B cell (primary cell): ENCODE results near the gene ASB18. TPM values are rescaled to one million over a fixed set of nuclear protein-coding genes. Genes with fewer than 3 reads are reported as not detected.
A peak's percentile ranks its signal among the peaks of the same experiment; 100 is the strongest.

Experiments
- ATAC-seq: fragments of 200-7000 bp; cut with Tn5 transposase; one replicate; pipeline ENCODE4 v1.10.0; 2021; ENCODE audit warnings: low read depth, mild to moderate bottlenecking, moderate number of reproducible peaks, moderate library complexity
- CTCF ChIA-PET: fragments of 350-600 bp; sonication (Branson Sonifier 250); formaldehyde crosslinking; loops from one replicate; lab custom pipeline; 2021; ENCODE audit warnings: antibody characterized with exemption, inconsistent platforms; lab: Charles Lee
- POLR2A ChIA-PET: fragments of 350-600 bp; sonication (Branson Sonifier 250); formaldehyde crosslinking; loops from one replicate; lab custom pipeline; 2021; ENCODE audit warnings: antibody characterized with exemption; lab: Charles Lee
- DNase-seq: peaks from one replicate; pipeline ENCODE4 v3.0.0; 2013
- H2AFZ ChIP-seq: 2 replicates; pipeline ENCODE4 v1.6.1; 2012; ENCODE audit warnings: mild to moderate bottlenecking, low read depth, low read length; ENCODE audit not compliant: insufficient read depth, poor library complexity, severe bottlenecking
- H3K27ac ChIP-seq, 2 donors: 1 replicate in 1 of 2; 2 replicates in 1 of 2; pipeline ENCODE4 v1.5.1; 2012 to 2013; ENCODE audit warnings: low read length in 2 of 2, mild to moderate bottlenecking in 2 of 2, moderate library complexity in 1 of 2
- H3K27me3 ChIP-seq, 4 experiments: fragments of 200-600 bp in 1 of 4; sonication (generic) in 1 of 4; replicated peaks in 1 of 4; 1 replicate in 2 of 4; 2 replicates in 2 of 4; pipeline versions ENCODE4 v1.6.1 to v1.7.0; 2013 to 2016; ENCODE audit warnings: low read length in 3 of 4, mild to moderate bottlenecking in 2 of 4, mixed read lengths in 1 of 4, moderate library complexity in 1 of 4; ENCODE audit not compliant: insufficient read depth in 4 of 4, control insufficient read depth in 3 of 4; ENCODE audit errors: control extremely low read depth in 1 of 4
- H3K36me3 ChIP-seq, 2 experiments: replicated peaks in 1 of 2; 1 replicate in 1 of 2; 2 replicates in 1 of 2; pipeline versions ENCODE4 v1.6.1 to v1.7.1; 2013; ENCODE audit warnings: low read length in 1 of 2; ENCODE audit not compliant: insufficient read depth in 2 of 2, control insufficient read depth in 1 of 2; ENCODE audit errors: control extremely low read depth in 1 of 2, extremely low read depth in 1 of 2
- H3K4me1 ChIP-seq, 2 donors: fragments of 200-600 bp in 1 of 2; sonication (generic) in 1 of 2; 1 replicate in 1 of 2; 2 replicates in 1 of 2; pipeline versions ENCODE4 v1.5.1 to v1.6.1; 2013 to 2017; ENCODE audit warnings: low read length in 2 of 2; ENCODE audit not compliant: control insufficient read depth in 2 of 2, insufficient read depth in 2 of 2
- H3K4me2 ChIP-seq: replicated peaks from 2 replicates; pipeline ENCODE3; 2012; ENCODE audit warnings: mild to moderate bottlenecking, low read depth, low read length; ENCODE audit not compliant: poor library complexity, severe bottlenecking
- H3K4me3 ChIP-seq, 5 experiments: fragments of 200-600 bp in 1 of 5; sonication (generic) in 1 of 5; 1 replicate in 3 of 5; 2 replicates in 2 of 5; pipeline versions ENCODE4 v1.5.1 to v1.7.0; 2011 to 2016; ENCODE audit warnings: low read length in 4 of 5, mild to moderate bottlenecking in 4 of 5, low read depth in 2 of 5, control low read depth in 1 of 5, moderate library complexity in 1 of 5; ENCODE audit not compliant: insufficient read depth in 1 of 5; ENCODE audit errors: control extremely low read depth in 1 of 5, extremely low read depth in 1 of 5
- H3K79me2 ChIP-seq: fragments of 200-600 bp; sonication (generic); one replicate; pipeline ENCODE4 v1.6.0; 2016; ENCODE audit warnings: low read length; ENCODE audit not compliant: control insufficient read depth, insufficient read depth
- H3K9ac ChIP-seq: fragments of 200-600 bp; sonication (generic); 2 replicates; pipeline ENCODE4 v1.6.1; 2017; ENCODE audit warnings: mild to moderate bottlenecking, low read length, moderate library complexity
- H3K9me3 ChIP-seq, 3 donors: one replicate each; pipeline versions ENCODE4 v1.6.1 to v1.7.1; 2013; ENCODE audit warnings: low read length in 2 of 3; ENCODE audit not compliant: control insufficient read depth in 2 of 3, insufficient read depth in 1 of 3; ENCODE audit errors: control extremely low read depth in 1 of 3
- H4K20me1 ChIP-seq: 2 replicates; pipeline ENCODE4 v1.6.0; 2012; ENCODE audit warnings: mild to moderate bottlenecking, low read length; ENCODE audit not compliant: insufficient read depth, control insufficient read depth, poor library complexity, severe bottlenecking
- H3K27ac Mint-ChIP-seq: one replicate; pipeline ENCODE4 v1.8.0; 2021; ENCODE audit warnings: mixed read lengths
- H3K27me3 Mint-ChIP-seq: one replicate; pipeline ENCODE4 v1.8.0; 2021; ENCODE audit warnings: mixed read lengths
- H3K4me1 Mint-ChIP-seq: one replicate; pipeline ENCODE4 v1.8.0; 2021; ENCODE audit warnings: mixed read lengths
- H3K4me3 Mint-ChIP-seq: one replicate; pipeline ENCODE4 v1.8.0; 2021; ENCODE audit warnings: mixed read lengths
- H3K9me3 Mint-ChIP-seq: one replicate; pipeline ENCODE4 v1.8.0; 2022; ENCODE audit warnings: mixed read lengths; ENCODE audit not compliant: insufficient read depth
- CTCF ChIP-seq: fragments of 200-600 bp; IDR thresholded peaks from one replicate; pipeline ENCODE4 v1.8.0; 2022; ENCODE audit warnings: antibody characterized with exemption, mild to moderate bottlenecking
- EZH2 ChIP-seq: IDR thresholded peaks from 2 replicates; pipeline ENCODE4 v1.6.1; 2012; ENCODE audit warnings: borderline replicate concordance, low read depth, mild to moderate bottlenecking, moderate library complexity, low read length; ENCODE audit not compliant: insufficient read depth, poor library complexity, severe bottlenecking
- WGBS: methylation state at CpG from one replicate; pipeline ENCODE4 v1.1.5; 2013; ENCODE audit warnings: missing lambda C conversion rate; ENCODE audit not compliant: insufficient coverage; 5-methylcytosine and 5-hydroxymethylcytosine counted together
- intact Hi-C: fragments of 100-400 bp; cut with micrococcal nuclease; formaldehyde crosslinking; loops from one replicate; pipeline ENCODE4 v1.10.0; 2022
- polyA plus RNA-seq: library from polyadenylated mRNA; depleted of rRNA; stranded (reverse); fragments of >200 nt; gene quantifications from 2 replicates; pipeline ENCODE4 v1.2.3, GENCODE V29; 2012
- total RNA-seq, 2 donors: library from RNA; stranded (reverse); fragments of 120-200 nt in 1 of 2; gene quantifications; 1 replicate in 1 of 2; 2 replicates in 1 of 2; pipeline versions ENCODE4 v1.2.3 to v1.2.4, GENCODE V29; 2013 to 2022

ASB18 gene
- total and polyA plus RNA-seq, 2 donors (not counting 1 experiment from before 2014, with no cell fraction given), result not detected

GRCh38 chr2:236167297-236168109 lies 96.7 kb downstream of the ASB18 start:
- WGBS, result 11% methylated on average over 107 of the region's 112 CpGs
- Histone ChIP-seq H3K27ac (no peak overlapping the region), H3K79me2 (no peaks in the 10 kb centered on the region), H3K4me2 (peak overlapping the region; percentile 37), H3K36me3 (no peaks in the 10 kb centered on the region), H3K4me3 (no peak overlapping the region), H3K9me3 (peaks cover 0 to 31% (median 0%) of the 10 kb centered on the region in 3 donors), H3K27me3 (peaks cover 0 to 77% (median 38%) of the 10 kb centered on the region in 4 experiments), H3K9ac (no peak overlapping the region), H3K4me1 (peaks cover 0 to 12% of the 10 kb centered on the region in 2 donors), H2AFZ (no peak overlapping the region), H4K20me1 (no peaks in the 10 kb centered on the region)
- intact Hi-C loops, result no loop called here
- H3K27ac Mint-ChIP-seq, result no peak overlapping the region
- ChIA-PET CTCF (no interaction called here), POLR2A (no interaction called here)
- no peak for DNase-seq
- no peak for ATAC-seq
- H3K27me3 Mint-ChIP-seq, result peaks cover 58% of the 10 kb centered on the region
- H3K9me3 Mint-ChIP-seq, result no peaks in the 10 kb centered on the region
- TF ChIP-seq CTCF (no peak), EZH2 (no peak)
- peaks cover 10% of the 10 kb centered on the region for H3K4me1 Mint-ChIP-seq
- H3K4me3 Mint-ChIP-seq, result no peak overlapping the region

- no peak overlapping the region for H3K4me3 ChIP-seq
- H3K4me1 Mint-ChIP-seq, result peaks cover 10% of the 10 kb centered on the region
- no peak overlapping the region for H3K4me3 Mint-ChIP-seq
- no peaks in the 10 kb centered on the region for H3K79me2 ChIP-seq
- no peaks in the 10 kb centered on the region for H3K36me3 ChIP-seq
- TF ChIP-seq CTCF (no peak), EZH2 (no peak)
- no peaks in the 10 kb centered on the region for H4K20me1 ChIP-seq
- CTCF ChIA-PET, result no interaction called here
- intact Hi-C loops, result no loop called here
- no peak overlapping the region for H3K9ac ChIP-seq
- H3K27ac ChIP-seq, result no peak overlapping the region
- ATAC-seq (no peak), DNase-seq (no peak)
- no peaks in the 10 kb centered on the region for H3K9me3 Mint-ChIP-seq
- peaks cover 53% of the 10 kb centered on the region for H3K27me3 Mint-ChIP-seq
- H3K9me3 ChIP-seq, result peaks cover 0 to 34% (median 0%) of the 10 kb centered on the region in 3 donors
- no peak overlapping the region for H3K27ac Mint-ChIP-seq
- H2AFZ ChIP-seq, result no peak overlapping the region
- H3K4me2 ChIP-seq, result no peak overlapping the region
- WGBS, result 9% methylated on average over 27 of the region's 29 CpGs
- H3K27me3 ChIP-seq, result peaks cover 0 to 78% (median 40%) of the 10 kb centered on the region in 4 experiments
- peaks cover 0 to 12% of the 10 kb centered on the region in 2 donors for H3K4me1 ChIP-seq
- POLR2A ChIA-PET, result no interaction called here
These were observed 97.4 kb downstream of the ASB18 start for GRCh38 chr2:236166796-236167296.
